ENCODE measurements around the gene RAB39B. TPM values are rescaled to one million over a fixed set of nuclear protein-coding genes. Genes with fewer than 3 reads are reported as not detected.

Gene RAB39B, protein sequence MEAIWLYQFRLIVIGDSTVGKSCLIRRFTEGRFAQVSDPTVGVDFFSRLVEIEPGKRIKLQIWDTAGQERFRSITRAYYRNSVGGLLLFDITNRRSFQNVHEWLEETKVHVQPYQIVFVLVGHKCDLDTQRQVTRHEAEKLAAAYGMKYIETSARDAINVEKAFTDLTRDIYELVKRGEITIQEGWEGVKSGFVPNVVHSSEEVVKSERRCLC
- total RNA-seq (1.3 and 3.0 TPM in 2 replicates), polyA plus RNA-seq (0.12 and 0.79 TPM in 2 replicates), polyA minus RNA-seq (ENCODE audit: low replicate concordance) (not detected in 2 replicates)
- 0.03 and 0.59 TPM in 2 replicates for polyA plus RNA-seq (2012)

- H2AFZ ChIP-seq (ENCODE audit: low read length): peak within 1 kb of the TSS; percentile 23
- no peak within 1 kb of the TSS for H3K9ac ChIP-seq (ENCODE audit: insufficient read depth, low read length)
- no peak within 1 kb of the TSS for H3K27ac ChIP-seq (ENCODE audit: insufficient read depth, low read length)
- H3K9me3 ChIP-seq (ENCODE audit: control insufficient read depth, insufficient read depth, low read depth, low read length): no peaks in the 10 kb centered on the region
- TF ChIP-seq, protein P1, sequence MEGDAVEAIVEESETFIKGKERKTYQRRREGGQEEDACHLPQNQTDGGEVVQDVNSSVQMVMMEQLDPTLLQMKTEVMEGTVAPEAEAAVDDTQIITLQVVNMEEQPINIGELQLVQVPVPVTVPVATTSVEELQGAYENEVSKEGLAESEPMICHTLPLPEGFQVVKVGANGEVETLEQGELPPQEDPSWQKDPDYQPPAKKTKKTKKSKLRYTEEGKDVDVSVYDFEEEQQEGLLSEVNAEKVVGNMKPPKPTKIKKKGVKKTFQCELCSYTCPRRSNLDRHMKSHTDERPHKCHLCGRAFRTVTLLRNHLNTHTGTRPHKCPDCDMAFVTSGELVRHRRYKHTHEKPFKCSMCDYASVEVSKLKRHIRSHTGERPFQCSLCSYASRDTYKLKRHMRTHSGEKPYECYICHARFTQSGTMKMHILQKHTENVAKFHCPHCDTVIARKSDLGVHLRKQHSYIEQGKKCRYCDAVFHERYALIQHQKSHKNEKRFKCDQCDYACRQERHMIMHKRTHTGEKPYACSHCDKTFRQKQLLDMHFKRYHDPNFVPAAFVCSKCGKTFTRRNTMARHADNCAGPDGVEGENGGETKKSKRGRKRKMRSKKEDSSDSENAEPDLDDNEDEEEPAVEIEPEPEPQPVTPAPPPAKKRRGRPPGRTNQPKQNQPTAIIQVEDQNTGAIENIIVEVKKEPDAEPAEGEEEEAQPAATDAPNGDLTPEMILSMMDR (conservative IDR thresholded peaks at IDR 0.05 in 1 of 2, IDR thresholded peaks at IDR 0.05 in 1 of 2; ENCODE audit: low read depth in 1 of 2, low read length in 2 of 2): no peak
- no peak for TF ChIP-seq EZH2 (IDR thresholded peaks at IDR 0.05; ENCODE audit: low read length, missing control alignments)
- no peaks in the 10 kb centered on the region for H4K20me1 ChIP-seq (ENCODE audit: control insufficient read depth, extremely low read depth, insufficient read depth, low read length)
- peak within 1 kb of the TSS; percentile 35 for H3K4me2 ChIP-seq (ENCODE audit: extremely low read depth, insufficient read depth, low read length)
- DNase-seq (ENCODE audit: low read depth in 2 of 2): peak; percentile 60 to 67
- H3K27me3 ChIP-seq (ENCODE audit: control insufficient read depth, insufficient read depth, low read length): no peaks in the 10 kb centered on the region
- peak within 1 kb of the TSS; percentile 17 to 45 (median 34) for H3K4me3 ChIP-seq (replicated peaks in 1 of 4; ENCODE audit: control extremely low read depth in 1 of 4, insufficient read depth in 1 of 4, low read depth in 3 of 4, low read length in 4 of 4)
- H3K4me1 ChIP-seq (ENCODE audit: control insufficient read depth, extremely low read depth, insufficient read depth, low read length): no peaks in the 10 kb centered on the region
- H3K79me2 ChIP-seq (ENCODE audit: control insufficient read depth, insufficient read depth, low read length): no peaks in the 10 kb centered on the region
- H3K36me3 ChIP-seq (ENCODE audit: control insufficient read depth, insufficient read depth, low read length): no peaks in the 10 kb centered on the region
These were observed at the start of gene RAB39B for GRCh38 chrX:155263854-155264628. TSS of gene RAB39B (minus strand) at chrX:155264491. CDS start at chrX:155264288, 203 bp downstream.

DNA sequence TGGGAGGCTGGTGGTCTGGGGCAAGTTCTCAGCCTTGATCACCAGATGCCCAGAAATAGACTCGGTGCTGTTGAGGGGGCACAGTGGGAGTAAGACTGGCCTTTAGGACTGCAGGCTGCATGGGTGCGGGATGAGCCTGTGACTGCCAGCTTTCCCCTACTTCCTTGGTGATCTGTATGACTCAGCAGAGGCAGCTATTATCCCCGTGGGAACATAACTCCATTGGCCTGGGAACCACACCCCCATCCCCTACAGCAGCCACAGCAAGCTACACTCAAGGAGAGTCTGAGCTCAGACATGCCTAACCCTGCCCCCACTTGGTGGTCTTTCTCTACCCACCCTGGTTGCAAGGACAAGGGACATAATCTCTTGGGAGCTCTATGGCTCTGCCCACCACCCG lies 49.5 kb upstream of the RAB39B start:
- Histone ChIP-seq H3K27ac (ENCODE audit: insufficient read depth, low read length) (no peak overlapping the region), H3K4me3 (replicated peaks in 1 of 4; ENCODE audit: control extremely low read depth in 1 of 4, insufficient read depth in 1 of 4, low read depth in 3 of 4, low read length in 4 of 4) (no peak overlapping the region), H3K27me3 (ENCODE audit: control insufficient read depth, insufficient read depth, low read length) (no peaks in the 10 kb centered on the region), H3K4me2 (ENCODE audit: extremely low read depth, insufficient read depth, low read length) (no peak overlapping the region), H3K9me3 (ENCODE audit: control insufficient read depth, insufficient read depth, low read depth, low read length) (no peaks in the 10 kb centered on the region), H4K20me1 (ENCODE audit: control insufficient read depth, extremely low read depth, insufficient read depth, low read length) (no peaks in the 10 kb centered on the region), H3K9ac (ENCODE audit: insufficient read depth, low read length) (no peak overlapping the region), H2AFZ (ENCODE audit: low read length) (no peak overlapping the region), H3K4me1 (ENCODE audit: control insufficient read depth, extremely low read depth, insufficient read depth, low read length) (no peaks in the 10 kb centered on the region), H3K36me3 (ENCODE audit: control insufficient read depth, insufficient read depth, low read length) (no peaks in the 10 kb centered on the region), H3K79me2 (ENCODE audit: control insufficient read depth, insufficient read depth, low read length) (no peaks in the 10 kb centered on the region)
- no peak for DNase-seq (ENCODE audit: low read depth in 2 of 2)
- no peak for TF ChIP-seq EZH2 (IDR thresholded peaks at IDR 0.05; ENCODE audit: low read length, missing control alignments)
- TF ChIP-seq, protein P1 (conservative IDR thresholded peaks at IDR 0.05 in 1 of 2, IDR thresholded peaks at IDR 0.05 in 1 of 2; ENCODE audit: low read depth in 1 of 2, low read length in 2 of 2): no peak

DNA sequence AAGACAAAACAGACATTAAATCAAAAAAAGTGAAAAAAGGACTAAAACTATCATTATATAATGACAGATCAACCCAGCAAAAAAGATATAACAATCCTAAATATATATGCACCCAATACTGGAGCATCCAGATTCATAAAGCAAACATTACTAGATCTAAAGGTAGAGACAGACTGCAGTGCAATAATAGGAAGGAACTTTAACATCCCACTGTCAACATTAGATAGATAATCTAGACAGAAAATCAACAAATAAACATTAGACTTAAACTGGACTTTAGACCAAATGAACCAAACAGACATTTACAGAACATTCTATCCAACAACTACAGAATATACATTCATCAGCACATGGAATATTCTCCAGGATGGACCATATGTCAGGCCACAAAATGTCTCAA lies 29.5 kb upstream of the RAB39B start:
- Histone ChIP-seq H4K20me1 (ENCODE audit: control insufficient read depth, extremely low read depth, insufficient read depth, low read length) (no peaks in the 10 kb centered on the region), H3K79me2 (ENCODE audit: control insufficient read depth, insufficient read depth, low read length) (no peaks in the 10 kb centered on the region), H3K4me3 (replicated peaks in 1 of 4; ENCODE audit: control extremely low read depth in 1 of 4, insufficient read depth in 1 of 4, low read depth in 3 of 4, low read length in 4 of 4) (no peak overlapping the region), H3K27ac (ENCODE audit: insufficient read depth, low read length) (no peak overlapping the region), H3K9me3 (ENCODE audit: control insufficient read depth, insufficient read depth, low read depth, low read length) (no peaks in the 10 kb centered on the region), H3K9ac (ENCODE audit: insufficient read depth, low read length) (no peak overlapping the region), H3K36me3 (ENCODE audit: control insufficient read depth, insufficient read depth, low read length) (no peaks in the 10 kb centered on the region), H3K4me1 (ENCODE audit: control insufficient read depth, extremely low read depth, insufficient read depth, low read length) (no peaks in the 10 kb centered on the region), H2AFZ (ENCODE audit: low read length) (no peak overlapping the region), H3K27me3 (ENCODE audit: control insufficient read depth, insufficient read depth, low read length) (no peaks in the 10 kb centered on the region), H3K4me2 (ENCODE audit: extremely low read depth, insufficient read depth, low read length) (no peak overlapping the region)
- no peak for DNase-seq (ENCODE audit: low read depth in 2 of 2)
- TF ChIP-seq, protein P1 (conservative IDR thresholded peaks at IDR 0.05 in 1 of 2, IDR thresholded peaks at IDR 0.05 in 1 of 2; ENCODE audit: low read depth in 1 of 2, low read length in 2 of 2): no peak
- TF ChIP-seq EZH2 (IDR thresholded peaks at IDR 0.05; ENCODE audit: low read length, missing control alignments): no peak
